Measurements from ENCODE around the gene MMD. TPM values are rescaled to one million over a fixed set of nuclear protein-coding genes. Genes with fewer than 3 reads are reported as not detected.

The MMD gene
- total and polyA plus RNA-seq, 2 donors (not counting 1 experiment from before 2014, with no cell fraction given) = 19.2 to 29.4 TPM

DNA sequence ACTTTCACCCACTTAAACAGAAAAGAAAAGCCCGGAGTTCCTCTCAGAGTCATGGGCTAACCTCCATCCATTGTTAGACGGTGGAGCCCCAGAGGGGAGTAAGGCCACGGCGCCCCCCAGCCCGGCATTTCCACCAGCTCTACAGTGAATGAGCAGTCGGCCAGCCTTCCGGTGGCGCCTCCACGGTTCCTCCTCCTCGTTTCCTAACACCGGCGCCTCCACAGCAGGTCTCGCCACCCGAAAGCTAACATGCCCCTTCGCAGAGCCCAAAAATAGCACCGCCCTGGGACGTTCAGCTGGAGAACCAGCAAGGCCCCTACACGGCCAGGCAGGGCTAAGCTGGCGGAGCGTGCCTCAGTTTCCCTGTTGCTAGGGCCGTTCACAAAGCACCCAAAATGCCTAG lies 858 bp downstream of the MMD start:
- H3K9me3 Mint-ChIP-seq (ENCODE audit: insufficient read depth) = no peaks in the 10 kb centered on the region
- ChIA-PET POLR2A (interaction anchor here (1.8 to 1.9 kb wide), 2 partner anchors 13 to 16 kb away, joined by 8 to 11 read pairs; no protein-coding TSS in a partner anchor), CTCF (interaction anchor here (0.6 to 3.7 kb wide), 6 partner anchors 10 to 105 kb away, joined by 3 to 16 read pairs (median 4); no protein-coding TSS in a partner anchor)
- peak overlapping the region; percentile 93 for H3K4me3 Mint-ChIP-seq
- peak; percentile 64 for DNase-seq
- Histone ChIP-seq H3K4me2 (replicated peaks; ENCODE audit: low read depth, low read length, poor library complexity, severe bottlenecking) (peak overlapping the region; percentile 99), H3K9ac (ENCODE audit: low read length) (peak overlapping the region; percentile 98), H3K4me1 (ENCODE audit: control insufficient read depth in 2 of 2, insufficient read depth in 2 of 2, low read length in 2 of 2) (peaks cover 47 to 59% of the 10 kb centered on the region in 2 donors), H3K36me3 (replicated peaks in 1 of 2; ENCODE audit: control extremely low read depth in 1 of 2, control insufficient read depth in 1 of 2, extremely low read depth in 1 of 2, insufficient read depth in 2 of 2, low read length in 1 of 2) (no peaks in the 10 kb centered on the region), H3K9me3 (ENCODE audit: control extremely low read depth in 1 of 3, control insufficient read depth in 2 of 3, insufficient read depth in 1 of 3, low read length in 2 of 3) (no peaks in the 10 kb centered on the region), H3K4me3 (ENCODE audit: control extremely low read depth in 1 of 5, extremely low read depth in 1 of 5, insufficient read depth in 1 of 5, low read depth in 2 of 5, low read length in 4 of 5) (peak overlapping the region; percentile 68 to 97 (median 93)), H4K20me1 (ENCODE audit: control insufficient read depth, insufficient read depth, low read length, poor library complexity, severe bottlenecking) (no peaks in the 10 kb centered on the region), H3K27me3 (replicated peaks in 1 of 4; ENCODE audit: control extremely low read depth in 1 of 4, control insufficient read depth in 3 of 4, insufficient read depth in 4 of 4, low read length in 3 of 4) (no peaks in the 10 kb centered on the region), H2AFZ (ENCODE audit: insufficient read depth, low read depth, low read length, poor library complexity, severe bottlenecking) (peak overlapping the region; percentile 71), H3K79me2 (ENCODE audit: control insufficient read depth, insufficient read depth, low read length) (peaks cover 42% of the 10 kb centered on the region), H3K27ac (ENCODE audit: low read length in 2 of 2) (peak overlapping the region; percentile 93 to 95)
- TF ChIP-seq, protein P1, sequence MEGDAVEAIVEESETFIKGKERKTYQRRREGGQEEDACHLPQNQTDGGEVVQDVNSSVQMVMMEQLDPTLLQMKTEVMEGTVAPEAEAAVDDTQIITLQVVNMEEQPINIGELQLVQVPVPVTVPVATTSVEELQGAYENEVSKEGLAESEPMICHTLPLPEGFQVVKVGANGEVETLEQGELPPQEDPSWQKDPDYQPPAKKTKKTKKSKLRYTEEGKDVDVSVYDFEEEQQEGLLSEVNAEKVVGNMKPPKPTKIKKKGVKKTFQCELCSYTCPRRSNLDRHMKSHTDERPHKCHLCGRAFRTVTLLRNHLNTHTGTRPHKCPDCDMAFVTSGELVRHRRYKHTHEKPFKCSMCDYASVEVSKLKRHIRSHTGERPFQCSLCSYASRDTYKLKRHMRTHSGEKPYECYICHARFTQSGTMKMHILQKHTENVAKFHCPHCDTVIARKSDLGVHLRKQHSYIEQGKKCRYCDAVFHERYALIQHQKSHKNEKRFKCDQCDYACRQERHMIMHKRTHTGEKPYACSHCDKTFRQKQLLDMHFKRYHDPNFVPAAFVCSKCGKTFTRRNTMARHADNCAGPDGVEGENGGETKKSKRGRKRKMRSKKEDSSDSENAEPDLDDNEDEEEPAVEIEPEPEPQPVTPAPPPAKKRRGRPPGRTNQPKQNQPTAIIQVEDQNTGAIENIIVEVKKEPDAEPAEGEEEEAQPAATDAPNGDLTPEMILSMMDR (IDR thresholded peaks at IDR 0.05) = no peak
- no peak for TF ChIP-seq EZH2 (IDR thresholded peaks at IDR 0.05; ENCODE audit: borderline replicate concordance, insufficient read depth, low read depth, low read length, poor library complexity, severe bottlenecking)
- peak; percentile 4 for ATAC-seq (ENCODE audit: low read depth)
- intact Hi-C loops (cut with micrococcal nuclease) = loop anchor here (1.0 to 5.0 kb wide), 5 partner anchors 11 to 330 kb away; partner anchors contain the start of genes HLF, PCTP and SMIM36
- WGBS (ENCODE audit: insufficient coverage) = under 1% methylated on average over 21 of the region's 21 CpGs
- peaks cover 67% of the 10 kb centered on the region for H3K4me1 Mint-ChIP-seq
- no peaks in the 10 kb centered on the region for H3K27me3 Mint-ChIP-seq
- peak overlapping the region; percentile 96 for H3K27ac Mint-ChIP-seq

DNA sequence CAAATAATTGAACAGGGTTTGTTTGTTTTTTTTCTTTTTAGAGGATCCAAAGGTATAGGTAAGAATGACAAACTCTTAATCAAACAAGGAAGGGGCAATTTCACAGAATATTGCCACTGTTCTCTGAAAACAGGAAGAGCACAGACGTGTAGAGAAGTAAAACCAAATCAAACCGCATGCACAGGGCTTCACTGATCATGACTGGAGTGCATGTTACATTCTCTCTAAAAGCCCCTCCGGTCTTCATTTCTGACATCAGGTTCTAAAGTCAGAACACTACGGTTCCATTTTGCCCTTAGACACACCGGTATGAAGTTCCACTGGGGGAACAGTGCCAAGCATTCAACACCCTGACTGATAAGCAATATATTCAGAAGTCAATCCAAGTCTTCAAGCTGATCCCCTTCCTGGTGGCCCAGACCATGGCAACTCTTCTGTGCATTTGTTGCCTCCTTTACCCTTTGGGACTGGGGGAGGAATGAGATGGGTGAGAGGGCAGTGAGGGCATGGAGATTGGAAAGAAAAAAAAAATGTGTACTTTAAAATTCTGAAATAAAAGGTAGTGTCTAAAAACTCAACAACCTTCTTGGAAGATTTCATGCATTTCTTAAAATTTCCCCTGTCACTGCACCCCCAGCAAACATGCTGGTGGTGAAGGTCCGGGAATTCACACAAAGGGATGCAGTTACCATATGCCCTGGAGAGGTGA lies 1.4 kb downstream of the MMD start:
- H3K27ac Mint-ChIP-seq = peak overlapping the region; percentile 96
- Histone ChIP-seq H3K9me3 (ENCODE audit: control extremely low read depth in 1 of 3, control insufficient read depth in 2 of 3, insufficient read depth in 1 of 3, low read length in 2 of 3) (no peaks in the 10 kb centered on the region), H3K36me3 (replicated peaks in 1 of 2; ENCODE audit: control extremely low read depth in 1 of 2, control insufficient read depth in 1 of 2, extremely low read depth in 1 of 2, insufficient read depth in 2 of 2, low read length in 1 of 2) (no peaks in the 10 kb centered on the region), H4K20me1 (ENCODE audit: control insufficient read depth, insufficient read depth, low read length, poor library complexity, severe bottlenecking) (no peaks in the 10 kb centered on the region), H3K27ac (ENCODE audit: low read length in 2 of 2) (peak overlapping the region; percentile 93 to 95), H2AFZ (ENCODE audit: insufficient read depth, low read depth, low read length, poor library complexity, severe bottlenecking) (peak overlapping the region; percentile 71), H3K4me3 (ENCODE audit: control extremely low read depth in 1 of 5, extremely low read depth in 1 of 5, insufficient read depth in 1 of 5, low read depth in 2 of 5, low read length in 4 of 5) (peak overlapping the region; percentile 68 to 97 (median 93)), H3K79me2 (ENCODE audit: control insufficient read depth, insufficient read depth, low read length) (peaks cover 48% of the 10 kb centered on the region), H3K4me2 (replicated peaks; ENCODE audit: low read depth, low read length, poor library complexity, severe bottlenecking) (peak overlapping the region; percentile 99), H3K4me1 (ENCODE audit: control insufficient read depth in 2 of 2, insufficient read depth in 2 of 2, low read length in 2 of 2) (peaks cover 43 to 54% of the 10 kb centered on the region in 2 donors), H3K9ac (ENCODE audit: low read length) (peak overlapping the region; percentile 98), H3K27me3 (replicated peaks in 1 of 4; ENCODE audit: control extremely low read depth in 1 of 4, control insufficient read depth in 3 of 4, insufficient read depth in 4 of 4, low read length in 3 of 4) (no peaks in the 10 kb centered on the region)
- H3K4me3 Mint-ChIP-seq = peak overlapping the region; percentile 93
- 0% methylated on average over 6 of the region's 6 CpGs for WGBS (ENCODE audit: insufficient coverage)
- intact Hi-C loops (cut with micrococcal nuclease) = loop anchor here (1.0 to 5.0 kb wide), 5 partner anchors 11 to 331 kb away; partner anchors contain the start of genes HLF, PCTP and SMIM36
- no peaks in the 10 kb centered on the region for H3K27me3 Mint-ChIP-seq
- H3K4me1 Mint-ChIP-seq = peaks cover 63% of the 10 kb centered on the region
- H3K9me3 Mint-ChIP-seq (ENCODE audit: insufficient read depth) = no peaks in the 10 kb centered on the region
- ATAC-seq (ENCODE audit: low read depth) = peak; percentile 55
- CTCF ChIA-PET = interaction anchor here (0.7 to 3.7 kb wide), 5 partner anchors 9 to 63 kb away, joined by 3 to 16 read pairs (median 3); no protein-coding TSS in a partner anchor
- TF ChIP-seq EZH2 (IDR thresholded peaks at IDR 0.05; ENCODE audit: borderline replicate concordance, insufficient read depth, low read depth, low read length, poor library complexity, severe bottlenecking) = no peak
- TF ChIP-seq, protein P1 (IDR thresholded peaks at IDR 0.05) = no peak
- DNase-seq = peak; percentile 88
- POLR2A ChIA-PET = interaction anchor here (1.8 to 1.9 kb wide), 2 partner anchors 14 to 17 kb away, joined by 8 to 11 read pairs; no protein-coding TSS in a partner anchor

All from B cell (primary cell).